SW 1271 (cell line): ENCODE results near the gene ANKRD16.
"Not testable (repeated sequence)": the region's sequence is repeated elsewhere in the genome, so short reads cannot be mapped to it uniquely, and the experiment has no call there.

Experiments
- DNase-seq, 2 experiments: peaks; one replicate each; lab custom pipeline; 2025; lab: John Stamatoyannopoulos, UW

The ANKRD16 gene

GRCh38 chr10:5903563-5903962 is 13.9 kb upstream of the ANKRD16 start:
- DNase-seq: no peak

- DNase-seq: no peak
Observed at GRCh38 chr10:5902511-5903274, 13.0 kb upstream of the ANKRD16 start.

- DNase-seq: no peak
Observed at GRCh38 chr10:5900247-5900646, 10.6 kb upstream of the ANKRD16 start.

- DNase-seq: no peak
Observed at GRCh38 chr10:5898163-5898562, 8.5 kb upstream of the ANKRD16 start.

GRCh38 chr10:5897504-5897903 is 7.8 kb upstream of the ANKRD16 start:
- DNase-seq: no peak

- DNase-seq: no peak
Observed at GRCh38 chr10:5897053-5897340, 7.3 kb upstream of the ANKRD16 start.

GRCh38 chr10:5896208-5897052 is 6.7 kb upstream of the ANKRD16 start:
- DNase-seq: no peak

- no peak for DNase-seq
Observed at GRCh38 chr10:5895804-5896203, 6.1 kb upstream of the ANKRD16 start.

- DNase-seq: no peak
Observed at GRCh38 chr10:5895365-5895764, 5.7 kb upstream of the ANKRD16 start.

GRCh38 chr10:5894873-5895272 is 5.2 kb upstream of the ANKRD16 start:
- DNase-seq: no peak

- DNase-seq: no peak
Observed at GRCh38 chr10:5894403-5894802, 4.7 kb upstream of the ANKRD16 start.

- DNase-seq: no peak
Observed at GRCh38 chr10:5893321-5893720, 3.6 kb upstream of the ANKRD16 start.

- no peak for DNase-seq
Observed at GRCh38 chr10:5892007-5892406, 2.3 kb upstream of the ANKRD16 start.

- no peak for DNase-seq
Observed at GRCh38 chr10:5891009-5891408, 1.3 kb upstream of the ANKRD16 start.

- DNase-seq: no peak
Observed at GRCh38 chr10:5890452-5890915, 791 bp upstream of the ANKRD16 start.

- peak in 1 of 2 experiments; percentile 3 for DNase-seq
Observed at GRCh38 chr10:5888843-5889623, 660 bp downstream of the ANKRD16 start.

- no peak for DNase-seq
Observed at GRCh38 chr10:5888351-5888750, 1.3 kb downstream of the ANKRD16 start.

GRCh38 chr10:5887641-5888040 is 2.1 kb downstream of the ANKRD16 start:
- no peak for DNase-seq

GRCh38 chr10:5887029-5887428 is 2.7 kb downstream of the ANKRD16 start:
- no peak for DNase-seq

GRCh38 chr10:5885619-5886018 is 4.1 kb downstream of the ANKRD16 start:
- DNase-seq: no peak

- DNase-seq: no peak
Observed at GRCh38 chr10:5882961-5883360, 6.7 kb downstream of the ANKRD16 start.

GRCh38 chr10:5877041-5877440 is 12.7 kb downstream of the ANKRD16 start:
- not testable (repeated sequence) for DNase-seq
